HEK293T (cell line): ENCODE measurements around the gene KCND2.

Experiments used
- CTCF ChIA-PET: fragments of 350-600 bp; formaldehyde crosslinking; extraction: SDS; loops from one replicate; lab custom pipeline; 2021; ENCODE audit warnings: antibody characterized with exemption, inconsistent platforms; lab: Yijun Ruan, JAX
- POLR2A ChIA-PET: fragments of 350-600 bp; formaldehyde crosslinking; extraction: SDS; loops from one replicate; lab custom pipeline; 2020; ENCODE audit warnings: antibody characterized with exemption, inconsistent platforms; lab: Yijun Ruan, JAX
- DNase-seq: peaks from one replicate; pipeline ENCODE4 v3.0.0; 2012; ENCODE audit warnings: mixed read lengths; ENCODE audit errors: extremely low spot score
- ARNT ChIP-seq: fragments of 450-650 bp; IDR thresholded peaks from 2 replicates; pipeline ENCODE4 v1.6.1; 2017; ENCODE audit warnings: mild to moderate bottlenecking
- BHLHE40 ChIP-seq: fragments of 450-650 bp; IDR thresholded peaks from 2 replicates; pipeline ENCODE4 v1.6.1; 2016; ENCODE audit warnings: mild to moderate bottlenecking, moderate library complexity, borderline replicate concordance
- CTBP1 ChIP-seq: fragments of 450-650 bp; IDR thresholded peaks from 2 replicates; pipeline ENCODE4 v1.6.1; 2016; ENCODE audit warnings: borderline replicate concordance
- ELF4 ChIP-seq: fragments of 450-650 bp; IDR thresholded peaks from 2 replicates; pipeline ENCODE4 v1.6.1; 2017; ENCODE audit warnings: antibody characterized with exemption
- FOXA1 ChIP-seq: fragments of 450-650 bp; IDR thresholded peaks from 2 replicates; pipeline ENCODE4 v1.6.1; 2016; ENCODE audit warnings: mild to moderate bottlenecking
- FOXK2 ChIP-seq: fragments of 450-650 bp; IDR thresholded peaks from 2 replicates; pipeline ENCODE4 v1.6.1; 2016; ENCODE audit warnings: mild to moderate bottlenecking
- FOXM1 ChIP-seq: fragments of 450-650 bp; IDR thresholded peaks from 2 replicates; pipeline ENCODE4 v1.6.1; 2017; ENCODE audit warnings: mild to moderate bottlenecking, borderline replicate concordance
- HDGF ChIP-seq: fragments of 450-650 bp; IDR thresholded peaks from 2 replicates; pipeline ENCODE4 v1.6.1; 2017; ENCODE audit warnings: antibody characterized with exemption, borderline replicate concordance
- L3MBTL2 ChIP-seq: fragments of 450-650 bp; conservative IDR thresholded peaks from 2 replicates; pipeline ENCODE4 v1.6.1; 2016; ENCODE audit warnings: mild to moderate bottlenecking
- LEF1 ChIP-seq: fragments of 450-650 bp; IDR thresholded peaks from 2 replicates; pipeline ENCODE4 v1.6.1; 2017; ENCODE audit warnings: mild to moderate bottlenecking, borderline replicate concordance
- NFRKB ChIP-seq: fragments of 450-650 bp; IDR thresholded peaks from 2 replicates; pipeline ENCODE4 v1.6.1; 2016; ENCODE audit warnings: mild to moderate bottlenecking, moderate library complexity
- SP1 ChIP-seq: fragments of 450-650 bp; IDR thresholded peaks from 2 replicates; pipeline ENCODE4 v1.6.1; 2017
- SUZ12 ChIP-seq: fragments of 450-650 bp; IDR thresholded peaks from 2 replicates; pipeline ENCODE4 v1.6.1; 2016; ENCODE audit warnings: mild to moderate bottlenecking
- TARDBP ChIP-seq: fragments of 450-650 bp; IDR thresholded peaks from 2 replicates; pipeline ENCODE4 v1.6.1; 2016
- ZNF384 ChIP-seq: fragments of 450-650 bp; IDR thresholded peaks from 2 replicates; pipeline ENCODE4 v1.6.1; 2016
- TF ChIP-seq, protein P1 (sequence below): fragments of 450-650 bp; IDR thresholded peaks from 2 replicates; pipeline ENCODE4 v1.6.1; 2016

The KCND2 gene

GRCh38 chr7:120588416-120588815, 315.4 kb downstream of the KCND2 start:
- ChIA-PET POLR2A (no interaction called here), CTCF (no interaction called here)
- DNase-seq: no peak
- TF ChIP-seq BHLHE40: no peak
- TF ChIP-seq FOXM1: no peak
- TF ChIP-seq SP1: no peak
- no peak for TF ChIP-seq ELF4
- no peak for TF ChIP-seq ARNT
- TF ChIP-seq CTBP1: no peak
- TF ChIP-seq TARDBP: no peak
- TF ChIP-seq SUZ12: no peak
- TF ChIP-seq ZNF384: no peak
- TF ChIP-seq NFRKB: no peak
- no peak for TF ChIP-seq FOXA1
- no peak for TF ChIP-seq HDGF
- TF ChIP-seq FOXK2: no peak
- no peak for TF ChIP-seq L3MBTL2
- TF ChIP-seq LEF1: no peak
- TF ChIP-seq, protein P1, sequence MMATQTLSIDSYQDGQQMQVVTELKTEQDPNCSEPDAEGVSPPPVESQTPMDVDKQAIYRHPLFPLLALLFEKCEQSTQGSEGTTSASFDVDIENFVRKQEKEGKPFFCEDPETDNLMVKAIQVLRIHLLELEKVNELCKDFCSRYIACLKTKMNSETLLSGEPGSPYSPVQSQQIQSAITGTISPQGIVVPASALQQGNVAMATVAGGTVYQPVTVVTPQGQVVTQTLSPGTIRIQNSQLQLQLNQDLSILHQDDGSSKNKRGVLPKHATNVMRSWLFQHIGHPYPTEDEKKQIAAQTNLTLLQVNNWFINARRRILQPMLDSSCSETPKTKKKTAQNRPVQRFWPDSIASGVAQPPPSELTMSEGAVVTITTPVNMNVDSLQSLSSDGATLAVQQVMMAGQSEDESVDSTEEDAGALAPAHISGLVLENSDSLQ: no peak

GRCh38 chr7:120588862-120589261, 315.9 kb downstream of the KCND2 start:
- ChIA-PET POLR2A (no interaction called here), CTCF (no interaction called here)
- no peak for TF ChIP-seq TARDBP
- TF ChIP-seq CTBP1: no peak
- TF ChIP-seq LEF1: no peak
- TF ChIP-seq, protein P1: no peak
- TF ChIP-seq FOXK2: no peak
- TF ChIP-seq ARNT: no peak
- no peak for TF ChIP-seq BHLHE40
- DNase-seq: no peak

DNA sequence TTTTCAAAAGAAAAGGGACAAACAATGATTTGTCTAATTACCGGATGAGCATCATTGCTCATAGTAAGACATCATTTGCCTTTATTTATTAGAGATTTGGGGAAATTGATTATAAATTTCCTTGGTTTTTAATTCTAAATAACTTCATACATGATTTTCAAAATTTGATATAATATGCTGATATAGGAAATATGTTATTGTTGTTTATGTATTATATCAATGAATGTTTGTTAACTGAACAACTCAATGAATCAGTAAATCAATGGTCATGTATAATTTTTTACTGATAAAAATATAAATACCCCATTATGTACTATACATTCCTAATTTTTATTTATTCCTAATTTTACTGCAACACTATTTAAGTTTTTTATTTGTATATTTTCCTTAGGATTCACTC, 327.6 kb downstream of the KCND2 start:
- no peak for DNase-seq
- TF ChIP-seq SP1: no peak
- TF ChIP-seq HDGF: no peak
- no peak for TF ChIP-seq ZNF384
- no peak for TF ChIP-seq ELF4
- no peak for TF ChIP-seq ARNT
- no peak for TF ChIP-seq FOXA1
- TF ChIP-seq FOXM1: no peak
- TF ChIP-seq TARDBP: no peak
- no peak for TF ChIP-seq BHLHE40
- TF ChIP-seq, protein P1: no peak
- TF ChIP-seq L3MBTL2: no peak
- TF ChIP-seq CTBP1: no peak
- no peak for TF ChIP-seq LEF1
- TF ChIP-seq SUZ12: no peak
- TF ChIP-seq FOXK2: no peak
- no peak for TF ChIP-seq NFRKB
- ChIA-PET POLR2A (no interaction called here), CTCF (no interaction called here)

DNA sequence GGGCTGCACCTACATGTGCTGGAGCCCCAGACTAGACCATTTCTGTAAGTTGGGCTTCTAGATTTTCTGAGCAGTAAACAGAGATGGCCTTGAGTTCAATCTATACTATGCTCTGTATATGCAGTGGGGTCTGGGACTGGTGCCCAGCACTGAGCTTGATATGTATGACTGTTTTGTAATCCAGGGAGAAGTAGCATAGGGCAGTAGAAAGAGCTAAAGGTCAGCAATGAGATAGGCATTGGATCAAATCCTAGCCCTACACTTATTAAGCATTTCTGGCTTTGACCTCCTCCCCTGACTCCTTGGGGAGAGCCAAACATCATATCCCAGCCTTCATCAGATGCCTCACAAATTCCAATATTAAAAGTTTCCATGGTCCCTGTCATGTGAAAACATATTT, 330.4 kb downstream of the KCND2 start:
- CTCF ChIA-PET: no interaction called here
- POLR2A ChIA-PET: interaction anchor here (1.0 kb wide), 1 partner anchor 656 kb away, joined by 3 read pairs; no protein-coding TSS in a partner anchor
- TF ChIP-seq ELF4 (no peak), SUZ12 (no peak), CTBP1 (no peak), FOXK2 (no peak), BHLHE40 (no peak), ZNF384 (no peak), NFRKB (no peak), L3MBTL2 (no peak), HDGF (no peak), ARNT (no peak), LEF1 (no peak), FOXM1 (no peak), FOXA1 (no peak), TARDBP (no peak)
- TF ChIP-seq, protein P1: no peak
- no peak for DNase-seq

- no peak for TF ChIP-seq ARNT
- no peak for TF ChIP-seq LEF1
- no peak for TF ChIP-seq FOXK2
- TF ChIP-seq SUZ12: no peak
- TF ChIP-seq HDGF: no peak
- no peak for DNase-seq
- ChIA-PET POLR2A (no interaction called here), CTCF (no interaction called here)
Measured at GRCh38 chr7:120609136-120609753, 336.3 kb downstream of the KCND2 start.
